CD14-positive monocyte (primary cell): Measurements from ENCODE around the gene STON2. TPM values are rescaled to one million over a fixed set of nuclear protein-coding genes. Genes with fewer than 3 reads are reported as not detected.

Experiments
- DNase-seq, 3 donors: peaks; one replicate each; pipeline ENCODE4 v3.0.0-alpha.2; 2011 to 2022
- H2AFZ ChIP-seq: 2 replicates; pipeline ENCODE4 v1.6.0; 2012; ENCODE audit warnings: mild to moderate bottlenecking, low read depth, low read length, inconsistent platforms; ENCODE audit not compliant: insufficient read depth, poor library complexity, severe bottlenecking
- H3K27ac ChIP-seq, 2 donors: 1 replicate in 1 of 2; 2 replicates in 1 of 2; pipeline ENCODE4 v1.5.1; 2012 to 2013; ENCODE audit warnings: low read length in 2 of 2, control low read depth in 1 of 2, inconsistent platforms in 1 of 2, low read depth in 1 of 2, mild to moderate bottlenecking in 1 of 2
- H3K27me3 ChIP-seq, 2 donors: one replicate each; pipeline versions ENCODE4 v1.6.0 to v1.6.1; 2011 to 2013; ENCODE audit warnings: low read length in 2 of 2; ENCODE audit not compliant: control insufficient read depth in 2 of 2, insufficient read depth in 2 of 2
- H3K36me3 ChIP-seq, 2 donors: replicated peaks in 1 of 2; 1 replicate in 1 of 2; 2 replicates in 1 of 2; pipeline versions ENCODE4 v1.5.1 to v1.6.1; 2012 to 2013; ENCODE audit warnings: low read length in 2 of 2, control low read depth in 1 of 2, inconsistent platforms in 1 of 2, mild to moderate bottlenecking in 1 of 2; ENCODE audit not compliant: insufficient read depth in 2 of 2, control insufficient read depth in 1 of 2
- H3K4me1 ChIP-seq, 2 donors: 1 replicate in 1 of 2; 2 replicates in 1 of 2; pipeline versions ENCODE4 v1.5.1 to v1.6.1; 2012 to 2013; ENCODE audit warnings: low read length in 2 of 2, control low read depth in 1 of 2, inconsistent platforms in 1 of 2, mild to moderate bottlenecking in 1 of 2, moderate library complexity in 1 of 2; ENCODE audit not compliant: insufficient read depth in 2 of 2, control insufficient read depth in 1 of 2
- H3K4me2 ChIP-seq: replicated peaks from 2 replicates; pipeline ENCODE3; 2012; ENCODE audit warnings: low read length, moderate library complexity, mild to moderate bottlenecking; ENCODE audit not compliant: poor library complexity, severe bottlenecking; ENCODE audit errors: extremely low read depth
- H3K4me3 ChIP-seq, 3 experiments: fragments of 200-600 bp in 1 of 3; sonication (generic) in 1 of 3; replicated peaks in 1 of 3; 1 replicate in 2 of 3; 2 replicates in 1 of 3; pipeline ENCODE4 v1.5.1; 2011 to 2013; ENCODE audit warnings: low read length in 3 of 3, mild to moderate bottlenecking in 3 of 3, control low read depth in 2 of 3, low read depth in 2 of 3, inconsistent platforms in 1 of 3, moderate library complexity in 1 of 3
- H3K79me2 ChIP-seq: 2 replicates; pipeline ENCODE4 v1.6.0; 2012; ENCODE audit warnings: mild to moderate bottlenecking, control low read depth, inconsistent platforms, low read length, moderate library complexity; ENCODE audit not compliant: insufficient read depth
- H3K9ac ChIP-seq: 2 replicates; pipeline ENCODE4 v1.6.0; 2017; ENCODE audit warnings: low read length, mild to moderate bottlenecking; ENCODE audit not compliant: insufficient read depth, poor library complexity, severe bottlenecking
- H3K9me3 ChIP-seq, 2 donors: replicated peaks in 1 of 2; 1 replicate in 1 of 2; 2 replicates in 1 of 2; pipeline versions ENCODE4 v1.5.1 to v1.6.1; 2012 to 2013; ENCODE audit warnings: low read length in 2 of 2, control low read depth in 1 of 2; ENCODE audit not compliant: control insufficient read depth in 1 of 2, insufficient read depth in 1 of 2
- H4K20me1 ChIP-seq: 2 replicates; pipeline ENCODE4 v1.6.0; 2012; ENCODE audit warnings: mild to moderate bottlenecking, low read length, control low read depth, moderate library complexity; ENCODE audit not compliant: insufficient read depth
- H3K27ac Mint-ChIP-seq, 7 donors: one replicate each; pipeline ENCODE4 v1.8.0; 2020; ENCODE audit warnings: mild to moderate bottlenecking in 7 of 7, mixed read lengths in 7 of 7, moderate library complexity in 6 of 7, inconsistent platforms in 2 of 7
- H3K27me3 Mint-ChIP-seq, 3 donors: one replicate each; pipeline ENCODE4 v1.8.0; 2021 to 2022; ENCODE audit warnings: low read depth in 3 of 3, mild to moderate bottlenecking in 3 of 3, mixed read lengths in 3 of 3, moderate library complexity in 3 of 3, inconsistent platforms in 1 of 3
- H3K36me3 Mint-ChIP-seq, 2 donors: one replicate each; pipeline ENCODE4 v1.8.0; 2020; ENCODE audit warnings: mixed read lengths in 2 of 2, inconsistent platforms in 1 of 2, mild to moderate bottlenecking in 1 of 2
- H3K4me1 Mint-ChIP-seq: one replicate; pipeline ENCODE4 v1.8.0; 2020; ENCODE audit warnings: mild to moderate bottlenecking, mixed read lengths
- H3K4me3 Mint-ChIP-seq, 2 donors: one replicate each; pipeline ENCODE4 v1.8.0; 2020; ENCODE audit warnings: mild to moderate bottlenecking in 2 of 2, mixed read lengths in 2 of 2, moderate library complexity in 1 of 2
- H3K9me3 Mint-ChIP-seq, 7 donors: one replicate each; pipeline ENCODE4 v1.8.0; 2020 to 2022; ENCODE audit warnings: mixed read lengths in 7 of 7, mild to moderate bottlenecking in 6 of 7, moderate library complexity in 6 of 7, inconsistent platforms in 2 of 7
- WGBS: methylation state at CpG from one replicate; pipeline ENCODE4 v1.1.5; 2013; ENCODE audit warnings: missing lambda C conversion rate; ENCODE audit not compliant: insufficient coverage; 5-methylcytosine and 5-hydroxymethylcytosine counted together
- intact Hi-C, 2 donors: fragments of 100-400 bp; cut with micrococcal nuclease; formaldehyde crosslinking; loops; one replicate each; pipeline versions ENCODE4 v1.15.0 to v1.15.1; 2023
- polyA plus RNA-seq, 3 donors: library from polyadenylated mRNA; depleted of rRNA in 1 of 3; unstranded in 2 of 3; stranded (reverse) in 1 of 3; fragments of 300-500 nt in 2 of 3; fragments of >200 nt in 1 of 3; fragmentation: Illumina TruSeq in 2 of 3; gene quantifications; 1 replicate in 2 of 3; 2 replicates in 1 of 3; pipeline ENCODE4 v1.2.3, GENCODE V29; 2012 to 2021
- TF ChIP-seq, protein P1 (sequence below): fragments of 200-600 bp; IDR thresholded peaks from one replicate; pipeline ENCODE4 v1.8.0; 2022; ENCODE audit warnings: antibody characterized with exemption, mild to moderate bottlenecking

STON2 gene
- polyA plus RNA-seq, 3 donors: 1.6 to 3.2 (median 2.1) TPM

DNA sequence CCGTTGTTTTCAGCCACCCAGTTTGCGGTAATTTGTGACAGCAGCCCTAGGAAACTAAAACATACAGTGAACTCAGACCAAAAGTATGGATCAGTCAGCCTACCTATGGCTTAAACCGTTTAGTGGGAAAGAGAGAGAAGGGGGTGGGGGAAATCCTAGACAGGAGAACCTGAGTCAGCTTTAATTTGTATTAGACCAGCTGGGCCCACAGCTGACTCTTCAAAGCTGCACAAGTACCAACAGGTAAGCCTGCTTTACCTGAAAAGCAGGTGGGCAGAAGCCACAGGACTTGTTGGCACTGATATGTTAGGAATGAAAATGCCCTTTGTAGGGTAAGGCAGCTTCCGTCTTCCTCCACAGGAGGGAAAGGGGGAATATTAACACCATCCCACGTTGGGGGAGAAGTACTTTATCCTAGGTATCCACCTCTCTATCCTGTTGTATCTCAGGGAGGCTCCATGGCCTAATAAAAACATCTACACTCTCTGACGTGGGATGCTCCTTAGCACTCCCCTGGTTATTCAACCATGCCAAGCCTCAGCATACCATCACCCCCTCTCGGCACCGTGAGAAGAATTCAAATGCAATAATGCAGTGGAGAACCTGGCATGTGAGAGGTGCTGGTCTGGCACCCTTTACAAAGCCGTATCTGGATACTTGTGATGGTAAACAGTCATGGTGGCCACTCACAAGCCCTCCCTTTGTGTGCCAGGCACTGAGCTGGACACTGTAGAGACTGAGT lies 70.3 kb downstream of the STON2 start:
- Mint-ChIP-seq H3K27me3 (peaks cover 0 to 2% (median 0%) of the 10 kb centered on the region in 3 donors), H3K36me3 (no peaks in the 10 kb centered on the region), H3K27ac (no peak overlapping the region), H3K9me3 (peaks cover 0 to 2% (median 0%) of the 10 kb centered on the region in 7 donors), H3K4me1 (peaks cover 5% of the 10 kb centered on the region), H3K4me3 (no peak overlapping the region)
- no peak overlapping the region for H3K4me3 ChIP-seq
- 100% methylated on average over 1 of the region's 9 CpGs for WGBS
- H2AFZ ChIP-seq: no peak overlapping the region
- H3K9ac ChIP-seq: no peak overlapping the region
- no peak overlapping the region for H3K27ac ChIP-seq
- intact Hi-C loops: no loop called here
- H3K9me3 ChIP-seq: no peaks in the 10 kb centered on the region
- no peaks in the 10 kb centered on the region for H3K36me3 ChIP-seq
- TF ChIP-seq, protein P1, sequence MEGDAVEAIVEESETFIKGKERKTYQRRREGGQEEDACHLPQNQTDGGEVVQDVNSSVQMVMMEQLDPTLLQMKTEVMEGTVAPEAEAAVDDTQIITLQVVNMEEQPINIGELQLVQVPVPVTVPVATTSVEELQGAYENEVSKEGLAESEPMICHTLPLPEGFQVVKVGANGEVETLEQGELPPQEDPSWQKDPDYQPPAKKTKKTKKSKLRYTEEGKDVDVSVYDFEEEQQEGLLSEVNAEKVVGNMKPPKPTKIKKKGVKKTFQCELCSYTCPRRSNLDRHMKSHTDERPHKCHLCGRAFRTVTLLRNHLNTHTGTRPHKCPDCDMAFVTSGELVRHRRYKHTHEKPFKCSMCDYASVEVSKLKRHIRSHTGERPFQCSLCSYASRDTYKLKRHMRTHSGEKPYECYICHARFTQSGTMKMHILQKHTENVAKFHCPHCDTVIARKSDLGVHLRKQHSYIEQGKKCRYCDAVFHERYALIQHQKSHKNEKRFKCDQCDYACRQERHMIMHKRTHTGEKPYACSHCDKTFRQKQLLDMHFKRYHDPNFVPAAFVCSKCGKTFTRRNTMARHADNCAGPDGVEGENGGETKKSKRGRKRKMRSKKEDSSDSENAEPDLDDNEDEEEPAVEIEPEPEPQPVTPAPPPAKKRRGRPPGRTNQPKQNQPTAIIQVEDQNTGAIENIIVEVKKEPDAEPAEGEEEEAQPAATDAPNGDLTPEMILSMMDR: no peak
- H3K79me2 ChIP-seq: no peaks in the 10 kb centered on the region
- H3K27me3 ChIP-seq: no peaks in the 10 kb centered on the region
- H3K4me1 ChIP-seq: no peaks in the 10 kb centered on the region
- DNase-seq: no peak
- no peak overlapping the region for H3K4me2 ChIP-seq
- no peaks in the 10 kb centered on the region for H4K20me1 ChIP-seq

DNA sequence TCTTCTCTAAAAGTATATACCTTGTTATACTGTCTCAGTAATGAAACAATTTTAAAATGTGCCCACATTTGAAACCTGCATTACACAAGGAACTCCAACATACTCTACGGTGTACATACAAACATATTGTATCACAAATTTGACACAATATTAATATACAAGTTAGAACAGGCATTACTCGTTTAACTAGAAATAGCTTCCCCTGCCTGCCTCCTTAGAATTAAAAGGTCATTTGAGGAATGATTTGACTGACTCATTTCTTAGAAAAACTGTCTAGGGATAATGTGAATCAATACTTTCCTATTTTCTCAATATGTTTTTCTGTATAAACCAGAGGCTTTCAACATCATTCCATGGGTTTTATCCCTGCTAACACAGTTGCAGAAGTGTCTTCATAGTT lies 73.7 kb downstream of the STON2 start:
- Histone ChIP-seq H3K27me3 (no peaks in the 10 kb centered on the region), H3K9me3 (no peaks in the 10 kb centered on the region), H3K4me2 (no peak overlapping the region), H3K4me1 (no peaks in the 10 kb centered on the region), H3K4me3 (no peak overlapping the region), H3K9ac (no peak overlapping the region), H3K79me2 (no peaks in the 10 kb centered on the region), H3K27ac (no peak overlapping the region), H4K20me1 (no peaks in the 10 kb centered on the region), H2AFZ (no peak overlapping the region), H3K36me3 (no peaks in the 10 kb centered on the region)
- 71% methylated on average over 1 of the region's 2 CpGs for WGBS
- Mint-ChIP-seq H3K4me1 (peaks cover 5% of the 10 kb centered on the region), H3K27me3 (peaks cover 0 to 3% (median 2%) of the 10 kb centered on the region in 3 donors), H3K4me3 (no peak overlapping the region), H3K9me3 (peaks cover 0 to 2% (median 0%) of the 10 kb centered on the region in 7 donors), H3K27ac (no peak overlapping the region), H3K36me3 (no peaks in the 10 kb centered on the region)
- intact Hi-C loops: no loop called here
- no peak for DNase-seq
- TF ChIP-seq, protein P1: no peak
